ENCODE results near the gene MYRF. TPM values are rescaled to one million over a fixed set of nuclear protein-coding genes. Genes with fewer than 3 reads are reported as not detected.

Gene MYRF
- total and polyA plus RNA-seq, 4 donors = 0.23 to 2.3 (median 1.0) TPM

- no peak for DNase-seq
- intact Hi-C loops (cut with DNase I) = no loop called here
- 84 to 89% methylated on average over 14 of the region's 14 CpGs for WGBS, 2 donors
- H3K9me3 ChIP-seq (ENCODE audit: control insufficient read depth, low read length) = no peaks in the 10 kb centered on the region
- H3K27me3 ChIP-seq (ENCODE audit: control insufficient read depth in 1 of 2, insufficient read depth in 2 of 2, low read length in 1 of 2) = no peaks in the 10 kb centered on the region
- ATAC-seq (ENCODE audit: low FRiP score) = no peak
- no peak overlapping the region for H3K27ac ChIP-seq (ENCODE audit: low read depth in 1 of 2, low read length in 2 of 2)
- H3K4me3 ChIP-seq (ENCODE audit: low read length in 2 of 2) = no peak overlapping the region
- no peaks in the 10 kb centered on the region for H3K36me3 ChIP-seq (ENCODE audit: control insufficient read depth in 1 of 2, insufficient read depth in 2 of 2, low read length in 1 of 2)
- H3K4me1 ChIP-seq (ENCODE audit: control insufficient read depth in 1 of 2, insufficient read depth in 2 of 2, low read length in 2 of 2) = no peaks in the 10 kb centered on the region
Measured at GRCh38 chr11:61779666-61780525, 27.5 kb downstream of the MYRF start.

- no peaks in the 10 kb centered on the region for H3K36me3 ChIP-seq (ENCODE audit: control insufficient read depth in 1 of 2, insufficient read depth in 2 of 2, low read length in 1 of 2)
- DNase-seq = no peak
- H3K27me3 ChIP-seq (ENCODE audit: control insufficient read depth in 1 of 2, insufficient read depth in 2 of 2, low read length in 1 of 2) = no peaks in the 10 kb centered on the region
- ATAC-seq (ENCODE audit: low FRiP score) = no peak
- no peak overlapping the region for H3K4me3 ChIP-seq (ENCODE audit: low read length in 2 of 2)
- intact Hi-C loops (cut with DNase I) = no loop called here
- WGBS, 2 donors = 81 to 84% methylated on average over 8 to 9 of the region's 9 CpGs
- no peak overlapping the region for H3K27ac ChIP-seq (ENCODE audit: low read depth in 1 of 2, low read length in 2 of 2)
- H3K9me3 ChIP-seq (ENCODE audit: control insufficient read depth, low read length) = no peaks in the 10 kb centered on the region
- H3K4me1 ChIP-seq (ENCODE audit: control insufficient read depth in 1 of 2, insufficient read depth in 2 of 2, low read length in 2 of 2) = no peaks in the 10 kb centered on the region
Measured at GRCh38 chr11:61780581-61781162, 28.2 kb downstream of the MYRF start.

- WGBS, 2 donors = 68 to 75% methylated on average over 5 of the region's 5 CpGs
Measured at GRCh38 chr11:61781585-61781984, 29.1 kb downstream of the MYRF start.

GRCh38 chr11:61782299-61782698 is 29.9 kb downstream of the MYRF start:
- no peaks in the 10 kb centered on the region for H3K27me3 ChIP-seq (ENCODE audit: control insufficient read depth in 1 of 2, insufficient read depth in 2 of 2, low read length in 1 of 2)
- no peak for ATAC-seq (ENCODE audit: low FRiP score)
- H3K36me3 ChIP-seq (ENCODE audit: control insufficient read depth in 1 of 2, insufficient read depth in 2 of 2, low read length in 1 of 2) = peaks cover 0 to 2% of the 10 kb centered on the region in 2 donors
- H3K4me1 ChIP-seq (ENCODE audit: control insufficient read depth in 1 of 2, insufficient read depth in 2 of 2, low read length in 2 of 2) = no peaks in the 10 kb centered on the region
- intact Hi-C loops (cut with DNase I) = no loop called here
- no peak overlapping the region for H3K4me3 ChIP-seq (ENCODE audit: low read length in 2 of 2)
- no peak overlapping the region for H3K27ac ChIP-seq (ENCODE audit: low read depth in 1 of 2, low read length in 2 of 2)
- no peak for DNase-seq
- H3K9me3 ChIP-seq (ENCODE audit: control insufficient read depth, low read length) = no peaks in the 10 kb centered on the region
- 86 to 87% methylated on average over 3 of the region's 3 CpGs for WGBS, 2 donors

More at GRCh38 chr11:61781585-61781984, 29.1 kb downstream of the MYRF start:
- Histone ChIP-seq H3K4me3 (ENCODE audit: low read length in 2 of 2) (no peak overlapping the region), H3K27ac (ENCODE audit: low read depth in 1 of 2, low read length in 2 of 2) (no peak overlapping the region), H3K27me3 (ENCODE audit: control insufficient read depth in 1 of 2, insufficient read depth in 2 of 2, low read length in 1 of 2) (no peaks in the 10 kb centered on the region), H3K9me3 (ENCODE audit: control insufficient read depth, low read length) (no peaks in the 10 kb centered on the region), H3K4me1 (ENCODE audit: control insufficient read depth in 1 of 2, insufficient read depth in 2 of 2, low read length in 2 of 2) (no peaks in the 10 kb centered on the region), H3K36me3 (ENCODE audit: control insufficient read depth in 1 of 2, insufficient read depth in 2 of 2, low read length in 1 of 2) (no peaks in the 10 kb centered on the region)
- intact Hi-C loops (cut with DNase I) = no loop called here
- no peak for DNase-seq
- ATAC-seq (ENCODE audit: low FRiP score) = no peak

- WGBS, 2 donors = 76 to 77% methylated on average over 11 of the region's 11 CpGs
- Histone ChIP-seq H3K27ac (ENCODE audit: low read depth in 1 of 2, low read length in 2 of 2) (no peak overlapping the region), H3K4me3 (ENCODE audit: low read length in 2 of 2) (no peak overlapping the region), H3K36me3 (ENCODE audit: control insufficient read depth in 1 of 2, insufficient read depth in 2 of 2, low read length in 1 of 2) (peaks cover 0 to 2% of the 10 kb centered on the region in 2 donors), H3K4me1 (ENCODE audit: control insufficient read depth in 1 of 2, insufficient read depth in 2 of 2, low read length in 2 of 2) (no peaks in the 10 kb centered on the region), H3K9me3 (ENCODE audit: control insufficient read depth, low read length) (no peaks in the 10 kb centered on the region), H3K27me3 (ENCODE audit: control insufficient read depth in 1 of 2, insufficient read depth in 2 of 2, low read length in 1 of 2) (no peaks in the 10 kb centered on the region)
- ATAC-seq (ENCODE audit: low FRiP score) = no peak
- intact Hi-C loops (cut with DNase I) = no loop called here
- no peak for DNase-seq
Measured at GRCh38 chr11:61782841-61783240, 30.4 kb downstream of the MYRF start.

- Histone ChIP-seq H3K36me3 (ENCODE audit: control insufficient read depth in 1 of 2, insufficient read depth in 2 of 2, low read length in 1 of 2) (peaks cover 0 to 2% of the 10 kb centered on the region in 2 donors), H3K9me3 (ENCODE audit: control insufficient read depth, low read length) (no peaks in the 10 kb centered on the region), H3K4me1 (ENCODE audit: control insufficient read depth in 1 of 2, insufficient read depth in 2 of 2, low read length in 2 of 2) (no peaks in the 10 kb centered on the region), H3K27ac (ENCODE audit: low read depth in 1 of 2, low read length in 2 of 2) (no peak overlapping the region), H3K27me3 (ENCODE audit: control insufficient read depth in 1 of 2, insufficient read depth in 2 of 2, low read length in 1 of 2) (no peaks in the 10 kb centered on the region), H3K4me3 (ENCODE audit: low read length in 2 of 2) (no peak overlapping the region)
- WGBS, 2 donors = 49 to 53% methylated on average over 13 of the region's 13 CpGs
- DNase-seq (no peak), ATAC-seq (ENCODE audit: low FRiP score) (no peak)
- intact Hi-C loops (cut with DNase I) = no loop called here
Measured at GRCh38 chr11:61783717-61784505, 31.5 kb downstream of the MYRF start.

GRCh38 chr11:61784506-61784805 is 32.0 kb downstream of the MYRF start:
- H3K4me1 ChIP-seq (ENCODE audit: control insufficient read depth in 1 of 2, insufficient read depth in 2 of 2, low read length in 2 of 2) = no peaks in the 10 kb centered on the region
- H3K9me3 ChIP-seq (ENCODE audit: control insufficient read depth, low read length) = no peaks in the 10 kb centered on the region
- 73 to 75% methylated on average over 7 of the region's 7 CpGs for WGBS, 2 donors
- no peak overlapping the region for H3K4me3 ChIP-seq (ENCODE audit: low read length in 2 of 2)
- ATAC-seq (ENCODE audit: low FRiP score) (no peak), DNase-seq (no peak)
- intact Hi-C loops (cut with DNase I) = no loop called here
- H3K27ac ChIP-seq (ENCODE audit: low read depth in 1 of 2, low read length in 2 of 2) = no peak overlapping the region
- H3K27me3 ChIP-seq (ENCODE audit: control insufficient read depth in 1 of 2, insufficient read depth in 2 of 2, low read length in 1 of 2) = no peaks in the 10 kb centered on the region
- H3K36me3 ChIP-seq (ENCODE audit: control insufficient read depth in 1 of 2, insufficient read depth in 2 of 2, low read length in 1 of 2) = peaks cover 0 to 3% of the 10 kb centered on the region in 2 donors

GRCh38 chr11:61785837-61786402 is 33.5 kb downstream of the MYRF start:
- 78 to 80% methylated on average over 11 of the region's 11 CpGs for WGBS, 2 donors

More at GRCh38 chr11:61785837-61786402, 33.5 kb downstream of the MYRF start:
- Histone ChIP-seq H3K4me1 (ENCODE audit: control insufficient read depth in 1 of 2, insufficient read depth in 2 of 2, low read length in 2 of 2) (no peaks in the 10 kb centered on the region), H3K4me3 (ENCODE audit: low read length in 2 of 2) (no peak overlapping the region), H3K27ac (ENCODE audit: low read depth in 1 of 2, low read length in 2 of 2) (no peak overlapping the region), H3K27me3 (ENCODE audit: control insufficient read depth in 1 of 2, insufficient read depth in 2 of 2, low read length in 1 of 2) (no peaks in the 10 kb centered on the region), H3K36me3 (ENCODE audit: control insufficient read depth in 1 of 2, insufficient read depth in 2 of 2, low read length in 1 of 2) (peaks cover 0 to 5% of the 10 kb centered on the region in 2 donors), H3K9me3 (ENCODE audit: control insufficient read depth, low read length) (no peaks in the 10 kb centered on the region)
- intact Hi-C loops (cut with DNase I) = no loop called here
- no peak for ATAC-seq (ENCODE audit: low FRiP score)
- DNase-seq = no peak

Measured in aorta (tissue), 5 donors.